NCI-H2196 treated with DMSO at 0.1 percent for 48 hours (cell line): ENCODE measurements around the gene SYTL2.
"Not testable (repeated sequence)": the region's sequence is repeated elsewhere in the genome, so short reads cannot be mapped to it uniquely, and the experiment has no call there.

Source experiments
- DNase-seq: peaks from one replicate; lab custom pipeline; 2025; ENCODE audit not compliant: unreplicated experiment; lab: John Stamatoyannopoulos, UW

Gene SYTL2, protein sequence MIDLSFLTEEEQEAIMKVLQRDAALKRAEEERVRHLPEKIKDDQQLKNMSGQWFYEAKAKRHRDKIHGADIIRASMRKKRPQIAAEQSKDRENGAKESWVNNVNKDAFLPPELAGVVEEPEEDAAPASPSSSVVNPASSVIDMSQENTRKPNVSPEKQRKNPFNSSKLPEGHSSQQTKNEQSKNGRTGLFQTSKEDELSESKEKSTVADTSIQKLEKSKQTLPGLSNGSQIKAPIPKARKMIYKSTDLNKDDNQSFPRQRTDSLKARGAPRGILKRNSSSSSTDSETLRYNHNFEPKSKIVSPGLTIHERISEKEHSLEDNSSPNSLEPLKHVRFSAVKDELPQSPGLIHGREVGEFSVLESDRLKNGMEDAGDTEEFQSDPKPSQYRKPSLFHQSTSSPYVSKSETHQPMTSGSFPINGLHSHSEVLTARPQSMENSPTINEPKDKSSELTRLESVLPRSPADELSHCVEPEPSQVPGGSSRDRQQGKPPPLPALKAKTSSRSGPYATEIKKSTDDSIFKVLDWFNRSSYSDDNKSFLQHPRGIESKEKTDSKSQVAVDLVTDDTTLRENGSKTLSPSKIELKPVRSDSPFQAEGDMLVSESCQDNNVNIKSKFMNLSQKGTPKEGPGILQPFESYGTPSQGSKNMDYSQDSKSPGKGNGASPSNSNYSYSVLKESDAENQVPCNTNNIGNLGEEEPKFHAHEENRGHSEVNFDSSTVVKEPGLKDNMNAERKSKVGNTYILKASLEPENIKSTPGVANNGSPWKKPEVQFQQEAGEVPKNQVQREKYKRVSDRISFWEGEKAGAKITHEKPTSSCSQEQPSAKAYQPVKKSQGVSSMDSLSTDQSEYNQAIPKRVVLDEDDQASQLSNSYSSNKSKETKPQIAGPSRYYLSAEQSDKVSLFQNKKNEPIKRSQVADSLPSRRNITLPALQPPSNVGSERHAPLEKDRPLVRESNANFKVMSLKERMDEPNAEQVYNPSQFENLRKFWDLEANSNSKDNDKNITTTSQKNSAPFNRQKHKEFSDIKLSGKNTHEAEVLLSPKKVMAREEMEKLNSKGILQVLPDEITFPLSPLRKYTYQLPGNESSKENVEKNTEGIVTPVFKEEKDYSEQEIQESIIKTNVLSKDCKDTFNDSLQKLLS (N-terminal part only)

GRCh38 chr11:85810871-85811611 lies at the start of gene SYTL2:
Gene SYTL2 (minus strand): TSS chr11:85811141. CDS start chr11:85757725, 53,416 bp downstream.
- peak; percentile 69 for DNase-seq

- DNase-seq: not testable (repeated sequence)
Observed at GRCh38 chr11:85859541-85859940, 48.6 kb upstream of the SYTL2 start.

DNA sequence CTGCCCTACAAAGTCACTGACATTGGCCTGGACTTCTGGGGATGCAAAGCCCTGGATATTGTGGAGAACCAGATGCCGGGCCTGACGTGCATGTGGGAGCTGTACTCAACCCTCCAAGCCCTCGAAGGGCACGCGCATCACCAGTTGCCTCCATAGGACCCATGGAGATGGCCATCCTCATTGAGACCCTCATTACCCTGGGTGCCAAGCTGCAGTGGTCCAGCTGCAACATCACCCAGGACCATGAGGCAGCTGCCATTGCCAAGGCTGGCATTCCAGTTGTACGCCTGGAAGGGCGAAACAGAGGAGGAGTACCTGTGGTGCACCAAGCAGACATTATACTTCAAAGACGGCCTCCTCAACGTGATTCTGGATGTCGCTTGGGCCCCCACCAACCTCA lies 46.2 kb upstream of the SYTL2 start:
- DNase-seq: no peak

DNA sequence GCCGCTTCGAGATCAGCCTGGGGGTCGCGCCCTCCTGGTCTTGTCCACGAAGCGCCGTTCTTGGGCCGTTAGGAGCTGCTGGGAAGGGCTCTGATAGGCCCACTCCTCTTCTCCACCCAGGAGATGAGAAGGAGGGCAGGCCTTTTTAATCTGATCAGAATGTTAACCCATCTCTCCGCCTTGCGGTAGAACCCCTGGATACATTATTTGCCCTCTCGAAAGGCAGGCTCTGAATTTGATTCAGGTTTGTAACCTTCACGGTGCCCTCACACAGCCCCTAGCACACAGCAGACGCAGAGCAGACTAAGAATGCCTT lies 44.4 kb upstream of the SYTL2 start, which contains the start of gene CCDC83:
CCDC83 (plus strand) TSS at position 43 of the 316 bp plus-strand sequence. CDS start 9,741 bp downstream, outside the sequence.
- DNase-seq: no peak

GRCh38 chr11:85854557-85855340 lies 43.8 kb upstream of the SYTL2 start:
- peak; percentile 89 for DNase-seq

GRCh38 chr11:85854212-85854556 lies 43.2 kb upstream of the SYTL2 start:
- no peak for DNase-seq

GRCh38 chr11:85853541-85853940 lies 42.6 kb upstream of the SYTL2 start:
- DNase-seq: not testable (repeated sequence)

- DNase-seq: not testable (repeated sequence)
Observed at GRCh38 chr11:85852754-85853153, 41.8 kb upstream of the SYTL2 start.

DNA sequence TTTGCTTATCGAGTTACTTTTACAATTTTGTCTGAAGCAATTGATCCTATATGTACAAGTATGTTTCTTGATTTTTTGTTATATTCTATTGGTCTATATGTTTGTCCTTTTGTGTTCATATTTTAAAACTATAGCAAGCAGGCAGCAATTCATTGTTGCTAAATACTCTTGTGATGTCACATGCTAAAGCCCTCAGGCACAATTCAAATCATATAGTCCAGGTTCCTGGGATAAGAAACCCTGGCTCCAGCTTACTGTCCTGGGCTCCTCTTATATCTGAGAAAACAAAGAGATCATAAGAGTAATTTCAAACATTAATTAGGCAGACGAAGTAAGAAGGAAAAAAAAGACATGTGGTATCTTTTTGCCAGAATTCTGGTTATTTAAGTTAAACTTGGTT lies 37.6 kb upstream of the SYTL2 start:
- DNase-seq: no peak

DNA sequence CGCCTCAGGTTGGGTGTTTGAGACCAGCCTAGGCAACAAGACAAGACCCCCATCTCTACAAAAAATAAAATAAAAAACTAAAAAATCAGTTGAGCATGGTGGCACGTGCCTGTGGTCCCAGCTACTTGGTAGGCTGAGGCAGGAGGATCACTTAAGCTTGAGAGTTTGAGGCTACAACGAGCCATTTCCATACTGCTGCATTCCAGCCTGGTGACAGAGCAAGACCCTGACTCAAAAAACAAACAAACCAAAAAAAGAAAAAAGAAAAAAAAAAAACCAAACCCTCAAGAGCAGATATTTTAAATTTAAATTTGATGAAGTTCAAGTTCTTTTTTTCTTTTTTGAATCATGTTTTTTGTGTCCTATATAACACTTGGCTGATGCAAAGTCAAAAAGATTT lies 37.1 kb upstream of the SYTL2 start:
- DNase-seq: no peak

DNA sequence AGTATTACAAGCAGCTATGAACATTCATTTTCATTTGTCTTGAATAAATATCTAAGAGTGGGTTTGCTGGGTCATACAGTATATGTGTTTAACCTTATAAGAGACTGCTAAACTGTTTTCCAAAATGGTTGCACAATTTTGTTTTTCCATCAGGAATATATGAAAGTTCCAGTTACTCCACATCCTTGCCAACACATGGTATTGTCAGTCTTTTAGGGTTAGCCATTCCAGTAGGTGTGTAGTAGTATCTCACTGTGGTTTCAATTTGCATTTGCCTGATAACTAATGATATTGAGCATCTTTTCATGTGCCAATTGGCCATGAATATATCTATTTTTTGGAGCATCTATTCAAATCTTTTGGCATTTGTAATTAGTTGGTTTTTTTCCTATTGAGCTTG lies 36.5 kb upstream of the SYTL2 start:
- no peak for DNase-seq

GRCh38 chr11:85845124-85845631 lies 34.2 kb upstream of the SYTL2 start:
- peak; percentile 7 for DNase-seq

DNA sequence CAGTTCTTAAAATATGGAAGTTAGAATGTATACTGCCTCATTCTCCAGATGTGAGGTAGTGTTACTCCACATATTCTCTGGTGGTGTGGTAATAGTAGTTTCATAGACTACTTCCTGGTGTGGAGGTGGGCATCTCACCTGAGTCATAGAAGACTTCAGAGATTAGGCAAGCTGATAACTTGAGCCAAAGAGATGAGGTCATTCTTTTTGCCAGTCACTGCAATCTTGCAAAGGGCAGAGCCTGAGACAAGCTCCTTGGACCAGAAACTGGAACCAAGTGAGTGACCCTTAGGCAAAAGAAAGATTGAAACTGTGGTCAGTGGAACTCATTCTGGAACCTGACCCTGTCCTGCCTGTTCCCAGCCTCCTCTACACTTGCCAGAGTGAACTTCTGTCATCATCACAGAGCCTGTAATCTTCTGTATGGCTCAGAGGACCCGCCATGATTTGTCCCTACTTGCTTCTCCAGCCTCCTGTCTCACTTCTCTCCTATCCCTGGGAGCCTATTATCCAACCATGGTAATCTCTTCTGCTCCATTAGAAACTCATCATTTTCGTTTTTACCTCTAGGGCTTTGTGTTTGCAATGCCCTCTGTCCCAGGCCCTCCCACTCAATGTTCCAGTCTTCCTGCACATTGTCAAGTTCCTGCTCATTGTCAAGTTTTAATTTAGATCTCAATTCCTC lies 33.6 kb upstream of the SYTL2 start:
- DNase-seq: peak; percentile 43

GRCh38 chr11:85843929-85844328 lies 33.0 kb upstream of the SYTL2 start:
- DNase-seq: no peak

DNA sequence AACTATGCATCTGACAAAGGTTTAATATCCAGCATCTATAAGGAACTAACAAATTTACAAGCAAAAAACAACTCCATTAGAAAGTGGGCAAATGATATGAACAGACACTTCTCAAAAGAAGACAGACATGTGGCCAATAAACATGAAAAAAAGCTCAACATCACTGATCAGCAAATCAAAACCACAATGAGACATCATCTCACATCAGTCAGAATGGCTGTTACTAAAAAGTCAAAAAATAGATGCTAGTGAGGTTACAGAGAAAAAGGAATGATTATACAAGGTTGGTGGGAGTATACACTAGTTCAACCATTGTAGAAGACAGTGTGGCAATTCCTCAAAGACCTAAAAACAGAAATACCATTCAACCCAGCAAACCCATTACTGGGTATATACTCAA lies 30.0 kb upstream of the SYTL2 start:
- not testable (repeated sequence) for DNase-seq

DNA sequence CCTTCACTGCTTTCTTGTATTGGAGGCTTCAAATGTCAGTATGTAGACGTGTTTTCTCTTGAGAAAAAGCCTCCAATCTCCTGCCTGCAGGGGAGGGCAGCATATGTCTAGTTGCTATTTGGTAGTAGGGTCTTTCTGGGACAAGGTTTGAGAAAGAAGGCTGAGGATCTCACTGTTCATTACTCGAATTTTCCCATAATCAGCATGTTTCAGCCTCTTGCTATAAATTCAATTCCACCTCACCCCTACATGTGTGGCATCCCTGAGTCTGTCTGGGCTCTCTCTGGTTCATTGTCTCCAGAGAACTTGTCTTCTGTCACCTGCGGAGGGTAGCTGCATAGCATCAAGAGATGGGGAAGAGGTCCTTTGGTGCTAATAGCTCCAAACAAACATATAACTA lies 24.8 kb upstream of the SYTL2 start:
- DNase-seq: no peak

DNA sequence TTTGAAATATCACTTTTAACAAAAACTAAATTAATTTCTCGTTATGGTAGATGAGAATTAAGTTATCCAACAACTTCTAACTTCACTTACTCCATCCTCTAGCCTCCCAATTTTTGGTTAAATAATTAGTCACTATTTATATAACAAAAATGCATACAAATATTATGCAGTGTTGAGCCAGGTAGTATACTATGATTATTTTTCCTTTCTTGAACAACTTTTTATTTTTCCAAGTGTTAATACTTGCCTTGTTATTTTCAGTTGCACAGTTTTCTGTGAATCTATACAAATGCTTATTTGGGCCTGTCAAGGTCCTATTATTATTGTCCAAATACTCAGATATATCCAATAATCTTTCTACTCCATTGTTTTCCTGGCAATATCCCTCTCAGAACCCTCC lies 24.3 kb upstream of the SYTL2 start:
- no peak for DNase-seq

- peak; percentile 66 for DNase-seq
Observed at GRCh38 chr11:85831050-85831449, 20.1 kb upstream of the SYTL2 start.

GRCh38 chr11:85829172-85829571 lies 18.2 kb upstream of the SYTL2 start:
- DNase-seq: no peak
